CD1c-positive myeloid dendritic cell (primary cell): ENCODE results near the gene RASA2.
"Not testable (repeated sequence)": the region's sequence is repeated elsewhere in the genome, so short reads cannot be mapped to it uniquely, and the experiment has no call there.

Experiments
- DNase-seq: peaks from one replicate; pipeline ENCODE4 v3.0.0-alpha.2; 2016; ENCODE audit errors: extremely low spot score

The RASA2 gene

DNA sequence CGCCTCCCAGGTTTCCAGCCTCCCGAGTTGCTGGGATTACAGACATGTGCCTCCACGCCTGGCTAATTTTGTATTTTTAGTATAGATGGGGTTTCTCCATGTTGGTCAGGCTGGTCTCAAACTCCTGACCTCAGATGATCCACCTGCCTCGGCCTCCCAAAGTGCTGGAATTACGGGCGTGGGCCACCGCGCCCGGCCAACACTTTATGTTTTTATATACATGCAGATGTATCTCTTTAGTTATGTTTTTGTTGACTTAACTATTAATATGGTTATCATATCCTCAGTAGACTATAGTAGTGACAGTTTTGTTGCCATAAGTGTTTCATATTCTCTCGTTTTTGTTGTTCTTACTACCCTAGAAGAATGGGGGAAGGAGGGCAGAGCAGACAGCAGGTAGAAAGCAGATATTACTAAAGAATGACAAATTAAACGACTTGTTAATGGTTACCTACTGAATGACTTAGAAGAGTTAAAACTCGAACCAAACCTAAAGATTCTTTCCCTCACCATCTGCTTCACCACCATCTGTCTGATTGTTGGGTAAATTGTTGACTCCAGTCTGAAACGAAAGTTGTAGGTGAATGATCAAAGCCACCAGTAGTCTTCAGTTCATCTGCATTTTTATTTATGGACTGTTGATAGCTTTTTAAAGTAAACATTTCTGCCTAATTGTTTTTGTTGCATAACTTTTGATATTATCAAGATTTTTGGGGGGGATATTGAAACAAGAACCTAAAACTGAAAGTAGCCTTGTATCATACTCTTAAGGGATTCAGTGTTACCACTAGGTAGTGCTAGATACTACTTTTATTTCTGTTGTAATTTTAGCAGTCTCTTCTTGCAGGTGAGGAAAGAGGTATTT lies 89.3 kb downstream of the RASA2 start:
- DNase-seq, result peak; percentile 29

DNA sequence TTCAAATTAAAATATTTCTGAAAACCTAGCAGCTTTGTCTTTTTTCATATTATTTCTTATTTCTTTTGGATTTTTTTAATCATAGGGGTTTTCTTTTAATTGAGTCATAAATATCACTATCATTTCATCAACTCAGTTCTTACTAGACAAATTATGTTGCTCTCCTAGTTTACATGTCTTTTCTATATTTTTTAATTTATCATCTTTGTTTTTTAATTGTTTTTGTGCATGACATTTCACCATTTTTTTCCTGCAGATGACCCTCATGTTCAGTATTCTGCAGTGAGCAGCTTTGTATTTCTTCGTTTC lies 89.9 kb downstream of the RASA2 start:
- DNase-seq, result no peak

DNA sequence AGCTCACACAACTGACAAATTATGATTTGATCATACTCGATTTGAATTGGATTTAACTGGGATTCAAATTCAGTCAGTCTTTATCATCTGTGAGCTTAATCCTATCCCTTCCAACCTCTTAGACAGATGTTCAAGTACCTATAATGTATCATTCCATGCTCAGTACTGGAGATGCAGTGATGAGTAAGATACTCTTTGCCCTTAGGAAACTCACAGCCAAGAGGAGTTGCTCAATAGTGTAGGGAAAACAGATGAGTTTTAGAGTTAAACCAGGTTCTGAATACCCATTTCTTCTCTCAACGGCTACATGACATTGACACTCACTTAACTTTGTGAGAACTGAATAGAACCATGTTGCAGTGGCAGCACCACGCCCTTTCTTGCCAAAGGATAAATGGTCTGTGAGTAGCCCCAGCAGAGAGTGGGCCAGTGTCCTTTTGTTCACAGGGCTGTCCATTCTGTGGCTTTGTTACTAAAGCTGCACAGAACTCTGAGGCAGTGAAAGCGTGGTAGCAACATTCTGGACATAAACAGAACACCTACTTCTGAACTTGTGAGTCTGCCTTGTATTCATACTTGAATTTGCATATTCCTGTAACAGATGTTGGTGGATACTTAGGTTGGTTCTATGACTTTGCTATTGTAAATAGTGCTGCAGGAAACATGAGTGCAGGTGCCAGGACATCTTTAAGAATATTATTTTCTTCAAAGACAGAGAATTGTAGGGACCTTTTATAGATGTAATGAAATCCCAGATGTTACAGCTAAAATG lies 91.6 kb downstream of the RASA2 start:
- no peak for DNase-seq

DNA sequence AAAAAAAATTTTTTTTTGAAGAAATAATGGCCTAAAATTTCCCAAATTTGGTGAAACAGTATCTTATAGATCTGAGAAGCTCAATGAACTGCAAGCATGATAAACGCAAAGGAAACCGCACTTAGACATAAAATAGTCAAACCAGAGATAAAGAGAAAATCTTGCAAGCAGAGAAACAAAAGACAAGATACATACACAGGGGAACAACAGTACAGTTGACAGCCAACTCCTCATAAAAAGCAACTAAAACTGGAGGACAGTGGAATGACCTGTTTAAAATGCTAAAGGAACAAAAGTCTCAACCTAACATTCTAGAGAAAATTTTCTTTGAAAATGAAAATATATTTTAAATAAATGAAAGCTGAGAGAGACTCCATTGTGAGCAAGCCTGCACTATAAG lies 107.5 kb downstream of the RASA2 start:
- no peak for DNase-seq

DNA sequence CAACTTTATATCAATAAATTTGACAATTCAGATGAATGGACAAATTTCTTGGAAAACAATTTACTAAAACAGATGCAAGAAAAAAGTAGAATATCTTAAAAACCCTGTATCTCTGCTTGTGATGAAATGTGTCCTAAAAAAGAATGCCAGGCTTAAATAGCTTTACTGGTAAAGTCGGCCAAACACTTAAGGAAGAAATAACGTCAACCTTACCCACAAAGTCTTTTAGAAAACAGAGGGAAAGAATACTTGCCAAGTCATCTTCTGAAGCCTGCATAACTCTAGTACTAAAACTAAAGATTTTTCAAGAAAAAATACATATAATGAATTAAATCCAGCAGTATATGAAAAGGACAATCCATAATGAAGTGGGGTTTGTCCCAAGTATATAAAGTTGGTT lies 111.1 kb downstream of the RASA2 start:
- no peak for DNase-seq

DNA sequence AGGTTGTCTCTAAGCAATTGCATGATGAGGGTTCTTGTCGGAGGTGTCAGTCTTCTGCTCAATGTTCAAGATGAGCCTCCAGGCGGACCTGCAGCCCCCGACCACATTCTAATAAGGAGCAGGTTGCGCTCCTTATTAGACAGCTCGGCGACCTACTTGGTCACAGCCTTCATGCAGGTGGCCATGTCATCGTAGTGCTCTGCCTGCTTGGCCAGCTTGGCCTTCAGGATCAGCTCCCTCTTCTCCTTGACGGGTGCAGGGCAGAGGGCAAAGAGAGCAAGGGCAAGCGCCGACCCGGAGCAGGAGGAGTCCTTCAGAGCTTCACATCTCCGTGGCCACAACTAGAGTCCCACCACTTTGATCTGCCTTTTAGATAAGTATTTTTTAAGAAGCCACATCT lies 113.5 kb downstream of the RASA2 start:
- DNase-seq, result no peak

DNA sequence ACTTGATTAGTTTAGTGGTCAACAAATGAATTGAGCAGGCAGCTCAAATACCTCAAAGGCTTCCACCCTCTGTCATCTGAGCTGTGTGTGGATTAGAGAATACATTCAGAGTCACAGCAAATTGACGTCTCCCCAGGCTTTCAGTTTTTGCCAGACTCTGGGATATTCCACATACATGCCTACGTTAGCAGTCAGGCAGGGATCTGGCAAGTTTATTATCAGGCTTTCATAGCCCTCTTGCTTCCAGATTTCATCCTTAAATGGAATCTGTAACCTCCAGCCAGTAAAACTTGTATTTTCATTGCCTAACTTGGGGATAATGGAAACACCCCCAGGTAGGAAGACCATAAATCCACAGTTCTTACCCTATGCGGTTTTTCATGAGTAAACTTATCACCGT lies 115.9 kb downstream of the RASA2 start:
- DNase-seq, result no peak

DNA sequence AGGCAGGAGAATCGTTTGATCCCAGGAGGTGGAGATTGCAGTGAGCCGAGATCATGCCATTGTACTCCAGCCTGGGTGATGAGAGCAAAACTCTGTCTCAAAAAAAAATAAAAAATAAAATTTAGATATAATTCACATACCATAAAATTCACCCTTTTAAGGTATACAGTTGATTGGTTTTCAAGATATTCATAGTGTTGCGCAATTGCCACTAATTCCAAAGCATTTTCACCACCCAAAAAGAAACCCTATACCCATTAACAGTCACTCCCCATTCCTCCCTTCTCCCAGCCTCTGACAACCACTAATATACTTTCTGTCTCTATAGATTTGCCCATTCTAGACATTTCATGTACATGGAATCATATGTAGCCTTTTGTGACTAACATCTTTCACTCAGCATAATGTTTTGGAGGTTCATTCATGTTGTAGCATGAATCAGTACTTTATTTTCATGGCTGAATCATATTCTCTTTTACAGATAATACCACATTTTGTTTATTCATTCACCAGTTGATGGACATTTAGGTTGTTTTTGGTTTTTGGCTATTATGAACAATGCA lies 116.7 kb downstream of the RASA2 start:
- no peak for DNase-seq

DNA sequence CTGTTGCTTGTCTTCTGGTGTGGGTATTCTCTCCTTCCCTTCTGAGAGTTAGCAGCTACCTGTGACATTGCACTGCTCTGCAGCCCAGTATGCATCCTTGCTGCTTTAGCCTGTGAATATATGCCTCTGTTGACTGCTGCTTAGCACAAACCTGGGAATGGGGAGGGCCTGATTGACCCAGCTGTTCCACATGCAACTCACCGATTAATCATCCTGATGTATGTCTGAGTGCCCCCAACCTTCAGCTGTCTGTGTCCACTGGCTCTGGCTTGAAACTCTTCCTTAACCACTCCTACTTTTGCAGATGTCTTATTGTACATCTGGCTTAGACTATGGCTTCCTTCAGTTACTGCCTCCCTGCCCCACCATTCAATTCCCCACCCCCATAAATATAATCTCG lies 119.1 kb downstream of the RASA2 start:
- no peak for DNase-seq

DNA sequence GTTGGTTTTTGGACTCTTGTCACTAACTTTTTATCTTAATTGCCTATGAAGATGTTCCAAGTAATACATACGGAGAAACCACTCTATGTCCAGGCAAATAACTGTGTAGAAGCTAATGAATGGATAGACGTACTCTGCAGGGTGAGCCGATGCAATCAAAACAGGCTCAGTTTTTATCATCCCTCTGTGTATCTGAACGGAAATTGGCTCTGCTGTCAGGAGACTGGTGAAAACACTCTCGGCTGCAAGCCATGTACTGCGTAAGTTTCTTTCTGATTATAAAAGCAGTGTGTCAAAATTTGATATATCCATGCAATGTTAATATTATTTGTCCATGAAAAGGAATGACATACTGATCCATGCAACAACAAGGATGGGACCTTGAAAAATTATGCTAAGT lies 121.6 kb downstream of the RASA2 start:
- no peak for DNase-seq

DNA sequence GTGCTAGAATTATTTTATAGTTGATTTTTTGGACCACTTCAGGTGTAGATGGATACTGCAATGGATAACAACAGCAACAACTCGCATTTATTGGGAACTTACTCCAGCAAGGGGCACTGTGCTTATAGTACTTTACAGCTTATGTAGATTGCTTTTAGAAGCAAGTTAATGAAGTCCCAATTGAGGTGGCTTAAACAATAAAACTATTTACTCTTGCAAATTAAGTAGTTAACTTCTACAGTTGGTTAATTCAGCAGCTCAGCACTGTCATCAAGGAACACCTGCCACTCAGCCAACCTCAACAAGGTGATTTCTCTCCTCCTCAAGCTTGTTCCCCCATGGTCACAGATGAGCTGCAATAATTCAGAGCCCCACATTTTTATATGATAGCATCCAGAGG lies 124.1 kb downstream of the RASA2 start:
- DNase-seq, result no peak

DNA sequence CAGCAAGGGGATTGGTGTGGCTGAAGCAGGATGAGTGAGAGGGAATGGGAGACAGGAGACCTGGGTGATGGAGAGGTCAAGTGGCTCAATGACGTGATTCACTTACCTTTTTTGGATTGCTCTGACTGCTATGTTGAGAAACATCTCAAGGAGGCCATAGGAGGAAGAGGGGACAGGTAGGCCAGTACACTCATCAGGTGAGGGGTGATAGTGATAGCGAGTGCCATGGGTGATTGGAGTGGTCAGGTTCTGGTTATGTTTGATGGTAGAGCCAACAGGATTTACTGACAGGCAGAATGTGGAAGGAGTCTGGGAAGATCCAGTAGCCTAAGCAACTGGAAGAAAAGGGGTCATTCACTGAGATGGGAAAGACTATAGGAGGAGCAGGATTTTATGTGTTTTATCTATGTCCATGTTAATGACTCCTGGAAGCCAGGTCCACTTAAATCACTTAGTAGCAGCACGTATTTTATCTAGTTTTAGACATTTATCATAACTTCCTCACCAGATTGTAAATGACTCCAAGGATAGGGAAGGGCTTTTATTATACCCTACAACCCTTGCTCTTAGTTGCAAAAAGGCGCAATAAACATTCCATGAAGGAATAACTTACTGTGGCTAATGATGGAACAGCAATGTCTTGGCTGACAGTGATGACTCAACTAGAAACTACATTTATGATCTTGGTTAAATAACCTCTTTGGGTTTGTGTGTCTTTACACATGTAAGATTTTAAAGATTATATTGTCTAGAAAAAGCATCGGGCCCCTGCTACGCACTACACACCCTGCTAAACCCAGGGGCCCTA lies 131.5 kb downstream of the RASA2 start:
- DNase-seq, result no peak

DNA sequence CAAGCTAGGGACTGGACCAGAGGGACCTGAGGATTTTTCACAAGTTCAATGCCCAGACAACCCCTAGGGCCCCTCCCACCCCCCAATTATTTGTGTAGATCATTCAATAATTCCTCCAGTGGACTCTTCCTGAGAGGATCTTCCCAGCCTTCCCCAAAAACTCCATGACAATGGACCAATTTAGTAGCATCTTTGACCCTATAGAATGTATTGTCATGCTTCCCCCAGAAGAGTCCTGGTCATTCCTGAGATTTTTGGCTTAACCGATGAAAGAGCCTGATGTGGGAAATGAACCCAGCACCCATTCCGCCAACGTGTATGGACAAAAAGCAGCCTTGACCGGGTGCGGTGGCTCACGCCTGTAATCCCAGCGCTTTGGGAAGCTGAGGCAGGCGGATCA lies 132.1 kb downstream of the RASA2 start:
- DNase-seq, result no peak

DNA sequence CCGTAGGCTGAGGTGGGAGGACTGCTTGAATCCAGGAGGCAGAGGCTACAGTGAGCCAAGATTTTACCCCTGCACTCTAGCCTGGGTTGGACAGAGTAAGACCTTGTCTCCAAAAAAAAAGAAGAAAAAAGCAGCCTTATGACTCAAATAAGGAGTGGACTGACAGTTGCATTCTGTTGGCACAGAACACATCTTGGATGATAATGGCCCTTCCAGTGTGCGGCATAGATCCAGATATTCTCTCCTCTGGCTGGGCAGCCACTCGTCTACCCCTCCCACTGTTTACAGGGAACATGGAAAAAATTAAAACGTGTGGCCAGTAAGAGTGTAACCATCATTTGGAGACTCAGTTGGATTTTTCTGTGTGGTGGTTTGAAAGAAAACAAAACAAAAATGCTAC lies 132.6 kb downstream of the RASA2 start:
- DNase-seq, result no peak

DNA sequence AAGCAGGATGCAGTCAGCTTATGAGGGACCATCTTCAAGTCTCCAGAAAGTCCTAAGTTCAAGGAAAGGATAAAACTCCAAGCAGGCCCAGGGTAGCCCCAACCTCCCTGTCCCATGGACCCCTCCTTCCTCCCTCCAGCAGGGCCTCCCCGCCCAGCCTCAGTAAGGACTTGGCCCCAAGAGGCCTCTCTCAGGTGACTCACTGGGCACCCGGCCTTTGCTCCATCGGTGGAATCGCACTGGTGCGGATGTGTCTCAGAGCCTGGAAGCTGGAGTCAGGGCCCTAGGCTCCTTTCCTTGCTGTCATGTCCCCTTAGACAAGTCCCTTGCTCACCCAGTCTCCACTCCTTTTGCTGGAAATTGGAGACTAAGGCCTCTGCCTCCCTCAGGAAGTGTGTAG lies 136.9 kb downstream of the RASA2 start:
- DNase-seq, result no peak

DNA sequence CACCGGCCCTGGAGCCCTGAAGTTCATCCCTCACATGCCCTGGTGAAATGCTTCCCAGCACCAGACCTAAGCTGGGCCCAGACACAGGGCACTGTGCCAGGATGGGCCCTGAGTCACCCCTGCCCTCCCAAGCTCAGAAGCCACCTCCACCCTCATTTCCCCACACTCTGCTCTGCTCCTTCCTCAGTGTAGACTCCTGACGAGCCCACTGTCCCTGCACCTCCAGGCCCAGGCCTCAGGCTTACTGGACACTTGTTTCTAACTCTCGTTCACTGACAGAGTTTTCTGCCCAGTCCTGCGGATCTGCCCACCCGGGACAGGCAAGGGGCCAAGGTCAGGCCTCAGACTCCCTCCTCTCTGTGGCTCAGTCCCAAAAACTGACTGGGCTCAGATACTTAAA lies 138.7 kb downstream of the RASA2 start:
- no peak for DNase-seq

DNA sequence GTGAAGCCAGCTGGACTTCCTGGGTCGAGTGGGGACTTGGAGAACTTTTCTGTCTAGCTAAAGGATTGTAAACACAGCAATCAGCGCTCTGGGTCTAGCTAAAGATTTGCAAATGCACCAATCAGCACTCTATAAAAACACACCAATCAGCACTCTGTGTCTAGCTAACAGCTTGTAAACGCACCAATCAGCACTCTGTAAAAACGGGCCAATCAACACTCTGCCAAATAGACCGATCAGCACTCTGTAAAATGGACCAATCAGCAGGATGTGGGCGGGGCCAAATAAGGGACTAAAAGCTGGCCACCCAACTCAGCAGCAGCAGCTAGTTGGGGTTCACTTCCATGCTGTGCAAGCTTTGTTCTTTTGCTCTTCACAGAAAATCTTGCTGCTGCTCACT lies 141.5 kb downstream of the RASA2 start:
- not testable (repeated sequence) for DNase-seq

DNA sequence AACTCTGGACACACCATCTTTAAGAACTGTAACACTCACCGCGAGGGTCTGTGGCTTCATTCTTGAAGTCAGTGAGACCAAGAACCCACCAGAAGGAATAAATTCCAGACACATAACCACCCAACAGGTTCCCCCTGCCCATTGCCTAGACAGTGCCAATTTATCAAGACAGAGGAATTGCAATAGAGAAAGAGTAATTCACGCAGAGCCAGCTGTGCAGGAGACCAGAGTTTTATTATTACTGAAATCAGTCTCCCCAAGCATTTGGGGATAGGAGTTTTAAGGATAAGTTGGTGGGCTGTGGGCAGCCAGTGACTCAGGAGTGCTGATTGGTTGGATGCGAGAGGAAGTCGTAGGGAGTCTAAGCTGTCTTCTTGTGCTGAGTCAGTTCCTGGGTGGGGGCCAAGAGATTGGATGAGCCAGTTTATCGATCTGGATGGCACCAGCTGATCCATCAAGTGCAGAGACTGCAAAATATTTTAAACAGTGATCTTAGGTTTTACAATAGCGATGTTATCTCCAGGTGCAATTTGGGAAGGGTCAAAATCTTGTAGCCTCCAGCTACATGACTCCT lies 142.1 kb downstream of the RASA2 start:
- not testable (repeated sequence) for DNase-seq

DNA sequence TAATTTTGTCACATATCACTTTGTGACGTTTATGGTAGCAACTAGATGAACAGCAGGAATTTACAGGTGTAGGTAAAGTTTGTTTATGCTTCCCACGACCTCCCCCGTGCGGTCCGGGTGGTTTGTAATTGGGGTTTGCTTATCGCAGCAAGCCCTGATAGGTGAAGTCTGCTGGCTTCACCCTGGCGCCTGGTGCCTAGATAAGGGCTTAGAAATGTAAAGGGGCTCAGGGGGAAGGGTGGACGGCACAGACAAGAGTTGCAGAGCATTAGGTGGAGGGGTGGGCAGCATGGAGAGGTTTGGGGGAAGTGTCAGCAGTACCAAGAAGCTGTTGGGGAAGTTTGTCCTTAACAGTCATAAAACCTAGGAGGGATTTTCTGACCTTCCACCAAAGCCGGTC lies 143.1 kb downstream of the RASA2 start:
- no peak for DNase-seq

DNA sequence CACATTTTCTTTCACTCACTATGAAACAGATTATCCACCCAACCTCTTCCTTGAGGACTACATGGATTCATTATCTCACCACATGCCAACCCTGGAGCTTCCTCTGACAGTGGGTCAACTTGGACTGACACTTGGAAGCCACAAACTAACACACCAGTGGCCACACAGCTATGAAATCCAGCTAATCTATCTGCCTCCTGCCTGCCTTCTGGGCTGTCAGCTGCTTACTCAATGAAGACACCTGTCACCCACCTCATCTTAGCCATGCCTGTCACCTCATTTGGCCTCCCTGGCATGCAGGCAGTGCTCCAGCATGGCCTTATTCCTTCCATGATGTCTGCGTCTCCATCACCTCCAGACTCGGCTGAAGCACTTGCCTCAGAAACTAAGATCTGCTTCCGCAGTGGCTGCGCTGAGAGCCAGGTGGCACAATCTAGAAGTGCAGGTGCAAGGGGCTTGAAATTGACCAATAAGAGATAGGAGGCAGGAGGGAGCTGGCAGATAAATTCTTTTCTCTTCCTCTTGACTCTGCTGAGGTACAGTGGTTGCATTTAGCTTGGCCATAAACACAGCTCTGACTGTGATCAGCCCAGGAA lies 146.1 kb downstream of the RASA2 start:
- DNase-seq, result no peak

DNA sequence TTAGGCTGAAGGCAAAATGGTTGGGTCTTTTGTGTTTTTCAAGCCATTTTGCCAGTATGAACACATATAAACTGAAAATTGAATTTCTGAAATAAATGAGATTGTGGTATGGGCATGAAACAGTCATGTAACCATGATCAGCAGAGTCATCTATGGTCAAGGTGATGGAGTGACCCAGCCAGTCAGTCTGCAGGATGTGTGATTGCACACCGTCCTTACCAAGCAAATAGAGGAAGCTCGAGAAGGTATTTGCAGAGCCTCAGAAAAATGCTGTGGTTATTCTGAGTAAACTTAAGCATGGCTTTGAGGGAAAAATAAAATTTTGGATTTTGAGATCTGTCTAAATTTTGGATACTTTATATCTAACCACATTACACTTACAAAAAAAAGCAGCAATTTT lies 155.4 kb downstream of the RASA2 start:
- DNase-seq, result no peak

DNA sequence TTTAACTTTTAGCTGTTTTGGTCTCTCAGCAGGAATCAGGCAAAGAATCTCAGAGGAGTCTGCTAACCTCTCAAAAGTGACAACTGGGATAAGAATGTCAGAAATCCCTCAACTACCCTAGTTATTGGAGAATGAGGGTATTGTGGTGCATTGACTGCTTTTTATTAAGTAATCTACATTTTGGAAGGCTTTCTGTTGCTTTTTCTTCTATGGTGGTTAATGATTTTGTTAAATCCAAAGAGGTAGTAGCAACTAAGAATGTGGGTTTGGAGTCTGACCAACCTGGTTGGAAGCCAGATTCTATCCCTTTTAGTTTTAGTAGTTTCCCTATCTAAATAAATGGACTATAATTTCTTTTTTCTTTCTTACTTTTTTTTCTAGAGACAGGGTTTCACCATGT lies 156.6 kb downstream of the RASA2 start:
- no peak for DNase-seq
